Thoracic aorta endothelial cell (primary cell): ENCODE results near the gene CYLC1. TPM values are rescaled to one million over a fixed set of nuclear protein-coding genes. Genes with fewer than 3 reads are reported as not detected.

Experiments used
- total RNA-seq: library from RNA; depleted of rRNA; stranded (reverse); fragments of >200 nt; gene quantifications from 2 replicates; pipeline ENCODE4 v1.2.3, GENCODE V29; 2012

CYLC1 gene, protein sequence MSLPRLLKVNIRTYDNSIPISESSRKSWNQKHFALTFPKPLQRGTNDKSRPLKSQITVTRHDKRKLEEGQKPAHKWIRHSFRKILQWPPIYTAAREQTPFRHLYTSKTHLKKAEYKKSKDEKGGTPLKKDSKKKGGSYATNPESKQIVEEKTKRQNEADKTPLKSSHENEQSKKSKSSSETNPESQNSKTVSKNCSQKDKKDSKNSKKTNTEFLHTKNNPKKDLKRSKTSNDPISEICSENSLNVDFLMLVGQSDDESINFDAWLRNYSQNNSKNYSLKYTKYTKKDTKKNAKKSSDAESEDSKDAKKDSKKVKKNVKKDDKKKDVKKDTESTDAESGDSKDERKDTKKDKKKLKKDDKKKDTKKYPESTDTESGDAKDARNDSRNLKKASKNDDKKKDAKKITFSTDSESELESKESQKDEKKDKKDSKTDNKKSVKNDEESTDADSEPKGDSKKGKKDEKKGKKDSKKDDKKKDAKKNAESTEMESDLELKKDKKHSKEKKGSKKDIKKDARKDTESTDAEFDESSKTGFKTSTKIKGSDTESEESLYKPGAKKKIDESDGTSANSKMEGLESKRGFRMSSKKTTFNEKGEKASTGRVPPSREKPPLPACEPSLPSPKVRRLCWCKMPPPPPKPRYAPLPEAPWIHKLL
- total RNA-seq: not detected in 2 replicates

DNA sequence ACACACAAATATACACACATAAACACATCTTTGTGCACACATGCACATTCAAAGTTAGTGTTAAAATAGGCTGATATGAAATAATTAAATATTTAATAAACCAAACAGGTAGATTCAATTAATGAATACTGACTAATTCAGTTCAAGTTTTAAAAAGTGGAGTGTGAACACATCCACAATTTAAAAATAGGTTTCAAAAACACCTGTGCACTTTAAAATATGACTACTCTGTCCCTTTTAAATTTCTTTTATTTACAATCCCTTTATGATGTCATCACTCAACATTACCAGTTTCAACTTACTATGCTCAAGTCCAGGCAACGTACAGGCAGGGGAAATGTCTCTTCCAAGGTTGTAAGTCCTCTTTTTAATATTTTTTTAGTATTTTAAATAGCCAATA is at the start of gene CYLC1:
Gene CYLC1, plus strand, starts transcription at position 301 of the 400 bp plus-strand sequence. Its CDS starts 37 bp downstream, at position 338.

